Measurements from ENCODE around the gene CELSR1.
A peak's percentile ranks its signal among the peaks of the same experiment; 100 is the strongest.

The CELSR1 gene

GRCh38 chr22:46371623-46372226 lies 165.7 kb downstream of the CELSR1 start:
- no peak for DNase-seq

GRCh38 chr22:46370584-46371291 lies 166.7 kb downstream of the CELSR1 start:
- no peak for DNase-seq

- no peak for DNase-seq
Measured at GRCh38 chr22:46369716-46370583, 167.5 kb downstream of the CELSR1 start.

GRCh38 chr22:46368871-46369715 lies 168.3 kb downstream of the CELSR1 start:
- no peak for DNase-seq

GRCh38 chr22:46368422-46368821 lies 169.0 kb downstream of the CELSR1 start:
- DNase-seq: no peak

GRCh38 chr22:46367707-46368191 lies 169.7 kb downstream of the CELSR1 start:
- peak; percentile 88 for DNase-seq

- no peak for DNase-seq
Measured at GRCh38 chr22:46366801-46367706, 170.4 kb downstream of the CELSR1 start.

GRCh38 chr22:46366327-46366731 lies 171.1 kb downstream of the CELSR1 start:
- no peak for DNase-seq

- no peak for DNase-seq
Measured at GRCh38 chr22:46365166-46365624, 172.2 kb downstream of the CELSR1 start.

GRCh38 chr22:46364341-46365165 lies 172.9 kb downstream of the CELSR1 start:
- no peak for DNase-seq

GRCh38 chr22:46363611-46364321 lies 173.7 kb downstream of the CELSR1 start:
- no peak for DNase-seq

GRCh38 chr22:46362934-46363515 lies 174.4 kb downstream of the CELSR1 start:
- no peak for DNase-seq

GRCh38 chr22:46362203-46362933 lies 175.1 kb downstream of the CELSR1 start:
- no peak for DNase-seq

- no peak for DNase-seq
Measured at GRCh38 chr22:46361826-46362202, 175.6 kb downstream of the CELSR1 start.

- DNase-seq: no peak
Measured at GRCh38 chr22:46360891-46361290, 176.5 kb downstream of the CELSR1 start.

GRCh38 chr22:46360097-46360496 lies 177.3 kb downstream of the CELSR1 start:
- no peak for DNase-seq

GRCh38 chr22:46359362-46359761 lies 178.1 kb downstream of the CELSR1 start:
- no peak for DNase-seq

GRCh38 chr22:46358766-46359165 lies 178.7 kb downstream of the CELSR1 start:
- DNase-seq: no peak

All from activated CD8-positive, alpha-beta memory T cell treated with anti-CD3 and anti-CD28 coated beads, Interleukin-2, amount 50 U/mL, for 48 hours (primary cell).